HCT116 (cell line): ENCODE data around the gene TNS3. TPM values are rescaled to one million over a fixed set of nuclear protein-coding genes. Genes with fewer than 3 reads are reported as not detected.

Experiments
- ATAC-seq: fragments of 200-7000 bp; cut with Tn5 transposase; 2 replicates; pipeline ENCODE4 v1.9.1; 2020; ENCODE audit warnings: mild to moderate bottlenecking, moderate library complexity
- BruUV-seq: library from RNA; stranded (reverse); fragments of 400-500 nt; replicated peaks from 2 replicates; lab custom pipeline; 2021; lab: Mats Ljungman, UMichigan
- CTCF ChIA-PET: fragments of 300-600 bp; sonication (Branson Sonifier 250); formaldehyde crosslinking; loops from one replicate; lab custom pipeline; 2021; ENCODE audit warnings: antibody characterized with exemption; lab: Charles Lee
- POLR2A ChIA-PET: fragments of 300-600, 350-600 bp; sonication (Branson Sonifier 250); formaldehyde crosslinking; loops from one replicate; lab custom pipeline; 2021; ENCODE audit warnings: antibody characterized with exemption; lab: Charles Lee
- RAD21 ChIA-PET, 2 experiments: fragments of 300-600 bp; sonication (Branson Sonifier 250); formaldehyde crosslinking; loops; one replicate each; lab custom pipeline; 2023; ENCODE audit warnings: low total read pairs in 2 of 2; ENCODE audit not compliant: uncharacterized antibody in 2 of 2, unreplicated experiment in 2 of 2, low non-redundant PET in 1 of 2; lab: Charles Lee
- DNase-seq: peaks from one replicate; pipeline ENCODE4 v3.0.0-alpha.2; 2010; ENCODE audit warnings: low read depth, low spot score
- H2AFZ ChIP-seq: fragments of 200-600 bp; shearing (Covaris generic), sonication (generic); 2 replicates; pipeline ENCODE4 v1.6.1; 2017; ENCODE audit warnings: low read depth, mixed run types, mixed read lengths, antibody characterized with exemption, low read length; ENCODE audit not compliant: poor library complexity, severe bottlenecking
- H3K27ac ChIP-seq: 2 replicates; pipeline ENCODE4 v1.5.1; 2012; ENCODE audit warnings: low read depth, low read length
- H3K27me3 ChIP-seq: fragments of 200-600 bp; sonication (generic); 2 replicates; pipeline ENCODE4 v1.6.1; 2016; ENCODE audit warnings: mixed run types, low read length, mixed read lengths; ENCODE audit not compliant: insufficient read depth
- H3K36me3 ChIP-seq, 2 experiments: fragments of 200-500 bp in 1 of 2; fragments of 200-600 bp in 1 of 2; sonication (Bioruptor generic) in 1 of 2; sonication (generic) in 1 of 2; 2 replicates each; pipeline versions ENCODE4 v1.5.1 to v1.6.1; 2014 to 2016; ENCODE audit warnings: low read length in 2 of 2, inconsistent platforms in 1 of 2, mixed read lengths in 1 of 2, mixed run types in 1 of 2; ENCODE audit not compliant: insufficient read depth in 2 of 2, control insufficient read depth in 1 of 2
- H3K4me1 ChIP-seq, 2 experiments: fragments of 200-600 bp in 1 of 2; sonication (generic) in 1 of 2; 2 replicates each; pipeline versions ENCODE4 v1.5.1 to v1.6.1; 2012 to 2017; ENCODE audit warnings: low read length in 2 of 2, inconsistent platforms in 1 of 2, mild to moderate bottlenecking in 1 of 2, mixed read lengths in 1 of 2, mixed run types in 1 of 2, moderate library complexity in 1 of 2; ENCODE audit not compliant: insufficient read depth in 2 of 2, control insufficient read depth in 1 of 2
- H3K4me2 ChIP-seq: fragments of 200-600 bp; sonication (generic); 2 replicates; pipeline ENCODE4 v1.6.1; 2017; ENCODE audit warnings: mixed run types, low read length, mixed read lengths
- H3K4me3 ChIP-seq, 2 experiments: fragments of 200-600 bp in 1 of 2; sonication (generic) in 1 of 2; replicated peaks in 1 of 2; 2 replicates each; pipeline ENCODE4 v1.5.1; 2011 to 2016; ENCODE audit warnings: low read length in 2 of 2, control low read depth in 1 of 2, low read depth in 1 of 2, mild to moderate bottlenecking in 1 of 2, mixed read lengths in 1 of 2, mixed run types in 1 of 2
- H3K79me2 ChIP-seq: fragments of 200-600 bp; sonication (generic); 2 replicates; pipeline ENCODE4 v1.6.1; 2017; ENCODE audit warnings: mild to moderate bottlenecking, mixed run types, low read length, moderate library complexity, mixed read lengths; ENCODE audit not compliant: insufficient read depth
- H3K9ac ChIP-seq: fragments of 200-600 bp; sonication (generic); 2 replicates; pipeline ENCODE4 v1.6.1; 2016; ENCODE audit warnings: low read length, mixed read lengths
- H3K9me2 ChIP-seq: fragments of 200-600 bp; sonication (generic), shearing (Covaris generic); 2 replicates; pipeline ENCODE4 v1.6.1; 2017; ENCODE audit warnings: mixed run types, mild to moderate bottlenecking, moderate library complexity; ENCODE audit not compliant: insufficient read depth
- H3K9me3 ChIP-seq, 2 experiments: fragments of 200-500 bp in 1 of 2; fragments of 200-600 bp in 1 of 2; sonication (Bioruptor generic) in 1 of 2; sonication (generic) in 1 of 2; 2 replicates each; pipeline ENCODE4 v1.6.1; 2014 to 2017; ENCODE audit warnings: low read length in 2 of 2, mixed read lengths in 2 of 2, inconsistent platforms in 1 of 2, low read depth in 1 of 2, mild to moderate bottlenecking in 1 of 2, mixed run types in 1 of 2, moderate library complexity in 1 of 2; ENCODE audit not compliant: control insufficient read depth in 1 of 2, insufficient read depth in 1 of 2
- H4K20me1 ChIP-seq: fragments of 200-600 bp; sonication (generic), shearing (Covaris generic); 2 replicates; pipeline ENCODE4 v1.6.1; 2017; ENCODE audit warnings: mixed run types, mild to moderate bottlenecking, moderate library complexity; ENCODE audit not compliant: insufficient read depth
- CBX3 ChIP-seq: IDR thresholded peaks from 2 replicates; pipeline ENCODE4 v1.6.1; 2012; ENCODE audit warnings: low read depth
- CEBPB ChIP-seq: IDR thresholded peaks from 2 replicates; pipeline ENCODE4 v1.6.1; 2012; ENCODE audit warnings: low read depth
- CTCF ChIP-seq, 3 experiments: fragments of 200-600 bp in 1 of 3; sonication (generic) in 1 of 3; IDR thresholded peaks in 2 of 3; conservative IDR thresholded peaks in 1 of 3; 2 replicates each; pipeline ENCODE4 v1.5.1; 2012 to 2017; ENCODE audit warnings: low read depth in 2 of 3, low read length in 2 of 3, antibody characterized with exemption in 1 of 3, borderline replicate concordance in 1 of 3, control low read depth in 1 of 3, mild to moderate bottlenecking in 1 of 3, mixed read lengths in 1 of 3, mixed run types in 1 of 3, moderate library complexity in 1 of 3; ENCODE audit not compliant: insufficient read depth in 1 of 3
- ELF1 ChIP-seq: IDR thresholded peaks from 2 replicates; pipeline ENCODE4 v1.6.1; 2012; ENCODE audit warnings: low read depth, borderline replicate concordance
- FOSL1 ChIP-seq: IDR thresholded peaks from 2 replicates; pipeline ENCODE4 v1.6.1; 2012; ENCODE audit warnings: low read depth
- JUND ChIP-seq: IDR thresholded peaks from 2 replicates; pipeline ENCODE4 v1.6.1; 2012
- POLR2A ChIP-seq: IDR thresholded peaks from 2 replicates; pipeline ENCODE4 v1.7.0; 2011; ENCODE audit warnings: borderline replicate concordance; ENCODE audit not compliant: insufficient read depth, insufficient read length; ENCODE audit errors: extremely low read depth
- POLR2AphosphoS5 ChIP-seq: IDR thresholded peaks from 2 replicates; pipeline ENCODE4 v1.6.1; 2011; ENCODE audit warnings: mild to moderate bottlenecking, low read depth, low read length, moderate library complexity
- RAD21 ChIP-seq: IDR thresholded peaks from 2 replicates; pipeline ENCODE4 v1.6.1; 2012; ENCODE audit warnings: low read depth, mild to moderate bottlenecking
- REST ChIP-seq: IDR thresholded peaks from 2 replicates; pipeline ENCODE4 v1.6.1; 2012; ENCODE audit warnings: low read depth
- SP1 ChIP-seq: IDR thresholded peaks from 2 replicates; pipeline ENCODE4 v1.6.1; 2012; ENCODE audit warnings: low read depth
- TCF7L2 ChIP-seq: IDR thresholded peaks from 2 replicates; pipeline ENCODE4 v1.7.0; 2011; ENCODE audit warnings: borderline replicate concordance, inconsistent platforms; ENCODE audit not compliant: insufficient read depth, insufficient read length; ENCODE audit errors: extremely low read depth
- ZFX ChIP-seq: fragments of 450-650 bp; IDR thresholded peaks from 2 replicates; pipeline ENCODE4 v1.6.1; 2017
- intact Hi-C: fragments of 100-400 bp; cut with micrococcal nuclease; formaldehyde crosslinking; loops from 2 replicates; pipeline ENCODE4 v1.10.0; 2022
- total RNA-seq: library from RNA; stranded (reverse); gene quantifications from one replicate; pipeline ENCODE4 v1.2.1, GENCODE V29; 2021; ENCODE audit not compliant: unreplicated experiment
- TF ChIP-seq, protein P1 (sequence below): IDR thresholded peaks from 2 replicates; pipeline ENCODE4 v1.6.1; 2012

Gene TNS3
- total RNA-seq, 1 experiment from 2014 or later, result 9.1 TPM

GRCh38 chr7:47474937-47475879, 106.7 kb downstream of the TNS3 start:
- RAD21 ChIA-PET, result interaction anchor here in 1 of 2 experiments (0.6 to 1.2 kb wide), 3 partner anchors 39 to 344 kb away, joined by 3 to 4 read pairs (median 4); no protein-coding TSS in a partner anchor
- CTCF ChIA-PET, result no interaction called here
- BruUV-seq, result no TSS peak
- peak overlapping the region; percentile 81 for H3K27ac ChIP-seq
- H3K9me2 ChIP-seq, result no peaks in the 10 kb centered on the region
- TF ChIP-seq, protein P1, sequence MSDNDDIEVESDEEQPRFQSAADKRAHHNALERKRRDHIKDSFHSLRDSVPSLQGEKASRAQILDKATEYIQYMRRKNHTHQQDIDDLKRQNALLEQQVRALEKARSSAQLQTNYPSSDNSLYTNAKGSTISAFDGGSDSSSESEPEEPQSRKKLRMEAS, result peak; percentile 72
- TF ChIP-seq REST, result no peak
- TF ChIP-seq JUND, result peak; percentile 92
- TF ChIP-seq RAD21, result peak; percentile 53; the same call in 1 of the 2 replicates
- 0 out of 6 replicates have a peak, but pooled peaks of 1 of the 3 experiments have one; percentile 5 for TF ChIP-seq CTCF (IDR thresholded peaks at IDR 0.05 in 2 of 3, conservative IDR thresholded peaks at IDR 0.05 in 1 of 3; ENCODE audit: borderline replicate concordance in 1 of 3, insufficient read depth in 1 of 3, low read depth in 2 of 3, low read length in 2 of 3)
- TF ChIP-seq ZFX, result no peak; the same call in 1 of the 2 replicates
- peak; percentile 97 for TF ChIP-seq CEBPB
- peak; percentile 94 for TF ChIP-seq CBX3
- peak; percentile 38 for TF ChIP-seq POLR2A
- peak; percentile 89 for TF ChIP-seq FOSL1
- no peak for TF ChIP-seq ELF1
- TF ChIP-seq POLR2AphosphoS5, result peak; percentile 46; the same call in 1 of the 2 replicates
- peak; percentile 91 for TF ChIP-seq SP1
- peak; percentile 91 for TF ChIP-seq TCF7L2
- no peak overlapping the region for H2AFZ ChIP-seq
- peak overlapping the region; percentile 90 for H3K4me2 ChIP-seq
- H3K27me3 ChIP-seq, result no peaks in the 10 kb centered on the region
- intact Hi-C loops, result loop anchor here (5.0 kb wide), 1 partner anchor 107 kb away; the partner anchor contains the start of gene TNS3
- H4K20me1 ChIP-seq, result no peaks in the 10 kb centered on the region
- H3K36me3 ChIP-seq, result no peaks in the 10 kb centered on the region
- peak overlapping the region; percentile 5 to 48; a peak in 2 of 4 replicates for H3K4me3 ChIP-seq
- no peaks in the 10 kb centered on the region for H3K9me3 ChIP-seq
- H3K79me2 ChIP-seq, result no peaks in the 10 kb centered on the region
- ATAC-seq, result peak; percentile 90
- peak; percentile 91 for DNase-seq
- POLR2A ChIA-PET, result no interaction called here
- H3K9ac ChIP-seq, result peak overlapping the region; percentile 45
- H3K4me1 ChIP-seq, result peaks cover 81 to 88% of the 10 kb centered on the region in 2 experiments
